ENCODE results near the gene EEF1AKMT2.
"Not testable (repeated sequence)": the region's sequence is repeated elsewhere in the genome, so short reads cannot be mapped to it uniquely, and the experiment has no call there.

Gene EEF1AKMT2

GRCh38 chr10:124791547-124792348 is at the start of gene EEF1AKMT2:
Gene EEF1AKMT2 (minus strand): TSS chr10:124791887. CDS start chr10:124791833, 54 bp downstream.
- FAIRE-seq, result no peak
- DNase-seq (ENCODE audit: low spot score), result peak; percentile 69

GRCh38 chr10:124837687-124838086 is 46.0 kb upstream of the EEF1AKMT2 start:
- no peak for FAIRE-seq
- no peak for DNase-seq (ENCODE audit: low spot score)

GRCh38 chr10:124831116-124831515 is 39.4 kb upstream of the EEF1AKMT2 start:
- no peak for FAIRE-seq
- no peak for DNase-seq (ENCODE audit: low spot score)

GRCh38 chr10:124830445-124830844 is 38.8 kb upstream of the EEF1AKMT2 start:
- DNase-seq (ENCODE audit: low spot score) (no peak), FAIRE-seq (no peak)

GRCh38 chr10:124829447-124830115 is 37.9 kb upstream of the EEF1AKMT2 start:
- FAIRE-seq (no peak), DNase-seq (ENCODE audit: low spot score) (no peak)

GRCh38 chr10:124827474-124827873 is 35.8 kb upstream of the EEF1AKMT2 start:
- FAIRE-seq, result peak; percentile 68
- no peak for DNase-seq (ENCODE audit: low spot score)

GRCh38 chr10:124826262-124826661 is 34.6 kb upstream of the EEF1AKMT2 start:
- DNase-seq (ENCODE audit: low spot score) (no peak), FAIRE-seq (no peak)

GRCh38 chr10:124825702-124826101 is 34.0 kb upstream of the EEF1AKMT2 start:
- FAIRE-seq (no peak), DNase-seq (ENCODE audit: low spot score) (no peak)

GRCh38 chr10:124824932-124825331 is 33.2 kb upstream of the EEF1AKMT2 start:
- not testable (repeated sequence) for FAIRE-seq; DNase-seq (ENCODE audit: low spot score)

- no peak for DNase-seq (ENCODE audit: low spot score)
- FAIRE-seq, result no peak
These were observed 32.8 kb upstream of the EEF1AKMT2 start for GRCh38 chr10:124824507-124824906.

- no peak for DNase-seq (ENCODE audit: low spot score)
- FAIRE-seq, result no peak
These were observed 29.8 kb upstream of the EEF1AKMT2 start for GRCh38 chr10:124821520-124821919.

GRCh38 chr10:124820121-124820520 is 28.4 kb upstream of the EEF1AKMT2 start:
- FAIRE-seq (no peak), DNase-seq (ENCODE audit: low spot score) (no peak)

GRCh38 chr10:124802313-124802675 is 10.6 kb upstream of the EEF1AKMT2 start:
- FAIRE-seq (no peak), DNase-seq (ENCODE audit: low spot score) (no peak)

GRCh38 chr10:124799211-124799610 is 7.5 kb upstream of the EEF1AKMT2 start:
- FAIRE-seq (no peak), DNase-seq (ENCODE audit: low spot score) (no peak)

- no peak for FAIRE-seq
- no peak for DNase-seq (ENCODE audit: low spot score)
These were observed 7.1 kb upstream of the EEF1AKMT2 start for GRCh38 chr10:124798781-124799180.

GRCh38 chr10:124798364-124798763 is 6.7 kb upstream of the EEF1AKMT2 start:
- FAIRE-seq (no peak), DNase-seq (ENCODE audit: low spot score) (no peak)

- FAIRE-seq, result no peak
- DNase-seq (ENCODE audit: low spot score), result no peak
These were observed 1.3 kb upstream of the EEF1AKMT2 start for GRCh38 chr10:124792998-124793352.

- not testable (repeated sequence) for FAIRE-seq
These were observed 8.8 kb downstream of the EEF1AKMT2 start for GRCh38 chr10:124782900-124783299.

GRCh38 chr10:124768791-124769190 is 22.9 kb downstream of the EEF1AKMT2 start:
- DNase-seq (ENCODE audit: low spot score) (no peak), FAIRE-seq (no peak)

More at GRCh38 chr10:124782900-124783299, 8.8 kb downstream of the EEF1AKMT2 start:
- not testable (repeated sequence) for DNase-seq (ENCODE audit: low spot score)

GRCh38 chr10:124765256-124765655 is 26.4 kb downstream of the EEF1AKMT2 start:
- DNase-seq (ENCODE audit: low spot score) (no peak), FAIRE-seq (no peak)

GRCh38 chr10:124763267-124763666 is 28.4 kb downstream of the EEF1AKMT2 start:
- no peak for DNase-seq (ENCODE audit: low spot score)
- FAIRE-seq, result no peak

GRCh38 chr10:124762281-124762680 is 29.4 kb downstream of the EEF1AKMT2 start:
- no peak for DNase-seq (ENCODE audit: low spot score)
- FAIRE-seq, result no peak
